IMR-90 (cell line): ENCODE measurements around the gene AAK1.

ENCODE experiments used
- CTCF ChIP-seq: conservative IDR thresholded peaks from 2 replicates; pipeline ENCODE4 v1.5.1; 2012; ENCODE audit warnings: mild to moderate bottlenecking, low read depth, low read length, improper control_type of control experiment
- POLR2A ChIP-seq: IDR thresholded peaks from 2 replicates; pipeline ENCODE4 v1.6.1; 2012; ENCODE audit warnings: mild to moderate bottlenecking, low read depth, low read length
- USF2 ChIP-seq: fragments of 150-350 bp; IDR thresholded peaks from 2 replicates; pipeline ENCODE4 v1.6.1; 2017; ENCODE audit warnings: mild to moderate bottlenecking, antibody characterized with exemption, low read length, low read depth

- TF ChIP-seq CTCF (no peak), POLR2A (no peak), USF2 (no peak)
Measured at GRCh38 chr2:69560147-69560482, 83.4 kb downstream of the AAK1 start.
